Activated naive CD8-positive, alpha-beta T cell treated with anti-CD3 and anti-CD28 coated beads for 36 hours (primary cell): Measurements from ENCODE around the gene EPN2. TPM values are rescaled to one million over a fixed set of nuclear protein-coding genes. Genes with fewer than 3 reads are reported as not detected.

Source experiments
- DNase-seq: peaks from one replicate; pipeline ENCODE4 v3.0.0; 2021
- H3K27ac Mint-ChIP-seq: one replicate; pipeline ENCODE4 v1.8.0; 2022; ENCODE audit warnings: mild to moderate bottlenecking, moderate library complexity, mixed read lengths
- H3K27me3 Mint-ChIP-seq: one replicate; pipeline ENCODE4 v1.8.0; 2022; ENCODE audit warnings: mild to moderate bottlenecking, mixed read lengths
- H3K36me3 Mint-ChIP-seq: one replicate; pipeline ENCODE4 v1.8.0; 2021; ENCODE audit warnings: mild to moderate bottlenecking, mixed read lengths
- H3K4me1 Mint-ChIP-seq: one replicate; pipeline ENCODE4 v1.8.0; 2021; ENCODE audit warnings: mixed read lengths
- H3K4me3 Mint-ChIP-seq: one replicate; pipeline ENCODE4 v1.8.0; 2022; ENCODE audit warnings: mild to moderate bottlenecking, moderate library complexity, mixed read lengths
- H3K9me3 Mint-ChIP-seq: one replicate; pipeline ENCODE4 v1.8.0; 2022; ENCODE audit warnings: mixed read lengths
- total RNA-seq, 2 experiments: library from RNA; stranded (reverse); gene quantifications; one replicate each; pipeline ENCODE4 v1.2.3, GENCODE V29; 2021

The EPN2 gene
- total RNA-seq, 2 experiments from 2014 or later: 2.7 to 4.6 TPM

GRCh38 chr17:19381361-19381740, 144.2 kb downstream of the EPN2 start:
- H3K27me3 Mint-ChIP-seq: no peaks in the 10 kb centered on the region
- H3K4me3 Mint-ChIP-seq: no peak overlapping the region
- no peak overlapping the region for H3K27ac Mint-ChIP-seq
- no peak for DNase-seq
- peaks cover 14% of the 10 kb centered on the region for H3K36me3 Mint-ChIP-seq
- H3K4me1 Mint-ChIP-seq: peaks cover 9% of the 10 kb centered on the region
- H3K9me3 Mint-ChIP-seq: no peaks in the 10 kb centered on the region

- Mint-ChIP-seq H3K4me1 (peaks cover 7% of the 10 kb centered on the region), H3K27me3 (no peaks in the 10 kb centered on the region), H3K36me3 (peaks cover 14% of the 10 kb centered on the region), H3K9me3 (no peaks in the 10 kb centered on the region), H3K27ac (no peak overlapping the region), H3K4me3 (no peak overlapping the region)
- no peak for DNase-seq
These were observed 144.7 kb downstream of the EPN2 start for GRCh38 chr17:19381741-19382444.

DNA sequence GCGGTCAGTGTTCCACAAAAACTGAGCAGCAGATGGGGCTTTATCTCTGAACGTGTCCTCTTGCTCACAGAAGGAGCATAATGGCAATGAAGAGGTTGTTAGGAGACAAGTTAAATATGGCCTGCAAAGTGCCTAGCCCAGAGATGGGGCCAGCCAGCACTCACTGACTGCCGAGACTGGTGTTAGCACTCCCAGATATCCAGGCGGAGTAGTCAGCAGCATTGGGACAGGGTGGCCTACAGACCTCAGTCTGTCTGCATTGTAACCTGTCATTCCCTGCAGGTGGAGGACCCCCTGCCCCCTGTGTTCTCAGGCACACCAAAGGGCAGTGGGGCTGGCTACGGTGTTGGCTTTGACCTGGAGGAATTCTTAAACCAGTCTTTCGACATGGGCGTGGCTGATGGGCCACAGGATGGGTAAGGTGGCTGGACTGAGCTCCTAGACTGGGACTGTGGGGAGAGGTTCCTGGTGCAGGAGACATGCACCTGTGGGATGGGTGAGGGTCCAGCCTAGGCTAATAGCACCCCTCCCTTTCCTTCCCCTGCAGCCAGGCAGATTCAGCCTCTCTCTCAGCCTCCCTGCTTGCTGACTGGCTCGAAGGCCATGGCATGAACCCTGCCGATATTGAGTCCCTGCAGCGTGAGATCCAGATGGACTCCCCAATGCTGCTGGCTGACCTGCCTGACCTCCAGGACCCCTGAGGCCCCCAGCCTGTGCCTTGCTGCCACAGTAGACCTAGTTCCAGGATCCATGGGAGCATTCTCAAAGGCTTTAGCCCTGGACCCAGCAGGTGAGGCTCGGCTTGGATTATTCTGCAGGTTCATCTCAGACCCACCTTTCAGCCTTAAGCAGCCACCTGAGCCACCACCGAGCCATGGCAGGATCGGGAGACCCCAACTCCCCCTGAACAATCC, 145.6 kb downstream of the EPN2 start:
- Mint-ChIP-seq H3K27ac (no peak overlapping the region), H3K4me3 (no peak overlapping the region), H3K9me3 (no peaks in the 10 kb centered on the region), H3K4me1 (peaks cover 9% of the 10 kb centered on the region), H3K27me3 (no peaks in the 10 kb centered on the region), H3K36me3 (peaks cover 14% of the 10 kb centered on the region)
- DNase-seq: no peak

- peaks cover 13% of the 10 kb centered on the region for H3K4me1 Mint-ChIP-seq
- H3K36me3 Mint-ChIP-seq: peaks cover 14% of the 10 kb centered on the region
- DNase-seq: no peak
- no peaks in the 10 kb centered on the region for H3K9me3 Mint-ChIP-seq
- peaks cover 4% of the 10 kb centered on the region for H3K27me3 Mint-ChIP-seq
- H3K27ac Mint-ChIP-seq: no peak overlapping the region
- H3K4me3 Mint-ChIP-seq: no peak overlapping the region
These were observed 146.7 kb downstream of the EPN2 start for GRCh38 chr17:19383681-19384470.

DNA sequence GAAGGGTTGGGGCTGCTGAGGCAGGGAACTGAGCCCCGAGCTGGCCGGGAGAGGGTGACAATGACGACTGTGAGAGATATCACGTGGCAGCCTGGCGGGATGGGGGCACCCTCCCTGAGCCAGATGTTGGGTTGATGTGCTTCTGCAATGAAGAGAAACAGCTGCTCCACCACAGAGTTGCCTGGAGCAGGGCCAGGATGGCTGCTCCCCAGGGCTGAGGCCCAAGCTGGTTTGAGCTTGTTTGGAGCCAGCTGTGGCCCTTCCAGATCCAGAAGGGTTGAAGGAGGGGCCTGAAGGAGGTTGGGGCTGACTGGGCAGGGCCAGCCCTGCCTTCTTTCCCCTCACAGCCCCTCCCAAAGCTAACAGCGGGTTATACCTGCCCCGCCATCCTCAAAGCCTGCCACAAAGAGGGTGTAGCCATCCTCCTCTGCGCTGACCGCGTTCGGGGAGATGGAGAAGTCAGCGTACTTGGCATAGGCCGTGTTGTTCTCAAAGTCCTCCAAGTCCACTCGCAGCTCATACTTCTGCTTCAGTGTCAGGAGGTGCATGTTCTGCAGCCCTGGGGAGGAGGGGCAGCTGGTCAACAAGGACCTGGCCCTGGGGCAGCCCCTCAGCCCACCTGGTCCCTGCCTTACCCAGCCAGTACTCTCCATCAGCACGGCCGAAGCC, 147.7 kb downstream of the EPN2 start:
- no peak overlapping the region for H3K4me3 Mint-ChIP-seq
- H3K4me1 Mint-ChIP-seq: peaks cover 9% of the 10 kb centered on the region
- no peak for DNase-seq
- H3K27ac Mint-ChIP-seq: no peak overlapping the region
- H3K36me3 Mint-ChIP-seq: peaks cover 12% of the 10 kb centered on the region
- H3K27me3 Mint-ChIP-seq: peaks cover 7% of the 10 kb centered on the region
- no peaks in the 10 kb centered on the region for H3K9me3 Mint-ChIP-seq

GRCh38 chr17:19385521-19385983, 148.4 kb downstream of the EPN2 start:
- H3K36me3 Mint-ChIP-seq: peaks cover 12% of the 10 kb centered on the region
- H3K4me3 Mint-ChIP-seq: no peak overlapping the region
- no peaks in the 10 kb centered on the region for H3K9me3 Mint-ChIP-seq
- peaks cover 7% of the 10 kb centered on the region for H3K27me3 Mint-ChIP-seq
- peaks cover 9% of the 10 kb centered on the region for H3K4me1 Mint-ChIP-seq
- DNase-seq: no peak
- H3K27ac Mint-ChIP-seq: no peak overlapping the region

Other genes starting within 250 kb of the EPN2 start
- 10 to 100 TPM; 10.3 to 10.4 TPM for gene FAM83G, start 232.6 kb upstream of the EPN2 start, total RNA-seq
- 10 to 100 TPM; 14.5 to 14.8 TPM for gene GRAP, start 190.4 kb upstream of the EPN2 start, total RNA-seq
- 1 to 10 TPM; 3.1 to 3.5 TPM for gene GRAPL, start 109.8 kb upstream of the EPN2 start, total RNA-seq
- 1 to 10 TPM; 4.7 to 7.3 TPM for gene B9D1, start 125.4 kb downstream of the EPN2 start, total RNA-seq
- gene MAPK7, start 141.1 kb downstream of the EPN2 start, total RNA-seq: 10 to 100 TPM; 14.0 to 16.0 TPM
- gene MFAP4, start 149.8 kb downstream of the EPN2 start, total RNA-seq: under 1 TPM; 0.14 to 0.41 TPM
- gene RNF112, start 173.9 kb downstream of the EPN2 start, total RNA-seq: under 1 TPM in 1 of 2 experiments, not detected in 1; 0.10 TPM